Psoas muscle (tissue), 8 donors: ENCODE measurements around the gene HM13. TPM values are rescaled to one million over a fixed set of nuclear protein-coding genes. Genes with fewer than 3 reads are reported as not detected.
"Not testable (repeated sequence)": the region's sequence is repeated elsewhere in the genome, so short reads cannot be mapped to it uniquely, and the experiment has no call there.

ENCODE experiments used
- ATAC-seq, 4 donors: fragments of 200-7000 bp; cut with Tn5 transposase; one replicate each; pipeline ENCODE4 v1.9.1; 2020; ENCODE audit warnings: moderate library complexity in 3 of 4, mild to moderate bottlenecking in 2 of 4
- DNase-seq, 2 donors: peaks; one replicate each; pipeline ENCODE4 v3.0.0-alpha.2; 2020
- H3K27ac ChIP-seq: fragments of 200-600 bp; one replicate; pipeline ENCODE4 v1.8.0; 2022
- H3K27me3 ChIP-seq, 3 donors: fragments of 200-600 bp in 1 of 3; one replicate each; pipeline versions ENCODE4 v1.6.1 to v1.8.0; 2013 to 2022; ENCODE audit warnings: low read length in 2 of 3, mild to moderate bottlenecking in 2 of 3, moderate library complexity in 1 of 3; ENCODE audit not compliant: insufficient read depth in 3 of 3
- H3K36me3 ChIP-seq, 2 donors: fragments of 200-600 bp in 1 of 2; one replicate each; pipeline versions ENCODE4 v1.6.1 to v1.8.0; 2013 to 2022; ENCODE audit warnings: low read depth in 1 of 2, mild to moderate bottlenecking in 1 of 2, moderate library complexity in 1 of 2; ENCODE audit not compliant: insufficient read depth in 1 of 2
- H3K4me1 ChIP-seq: fragments of 200-600 bp; one replicate; pipeline ENCODE4 v1.8.0; 2022
- H3K4me3 ChIP-seq: fragments of 200-600 bp; one replicate; pipeline ENCODE4 v1.8.0; 2022; ENCODE audit warnings: mild to moderate bottlenecking
- H3K9me3 ChIP-seq: fragments of 200-600 bp; one replicate; pipeline ENCODE4 v1.8.0; 2022
- CTCF ChIP-seq: fragments of 200-600 bp; IDR thresholded peaks from one replicate; pipeline ENCODE4 v1.8.0; 2022; ENCODE audit warnings: antibody characterized with exemption
- WGBS, 3 donors: extraction: QIAGEN DNeasy Blood & Tissue Kit; methylation state at CpG; one replicate each; pipeline versions ENCODE4 v1.1.6 to v1.1.7; 2013; 5-methylcytosine and 5-hydroxymethylcytosine counted together
- intact Hi-C, 2 donors: fragments of 100-400 bp; cut with DNase I; formaldehyde crosslinking; loops; one replicate each; pipeline versions ENCODE4 v1.11.0 to v1.14.2; 2022
- polyA plus RNA-seq, 3 donors: library from polyadenylated mRNA; stranded (reverse); fragments of 200-250 nt; gene quantifications; one replicate each; pipeline ENCODE4 v1.2.3, GENCODE V29; 2013
- total RNA-seq, 4 donors: library from RNA; stranded (reverse); fragmentation: NEBNext Ultra II Directional in 2 of 4; extraction: Animal tissue kit (Norgen Biotek cat#: 25700) in 2 of 4; gene quantifications; one replicate each; pipeline versions ENCODE4 v1.2.1 to v1.2.4, GENCODE V29; 2021 to 2023
- donor health status: healthy with polysubstance abuse.
- donor health status: DM: no; HTN: no; CAD: no; lungs with moderate emphysema.
- donor health status: Bipolar disorder and iron deficiency.
- donor health status: healthy.
- donor health status: DM: yes; HTN: yes; CAD: no.
- donor health status: DM: no; HTN: no; CAD: no.
- donor health status: DM: no; HTN: no; CAD: no.
- donor health status: DM: yes; HTN: yes; CAD: no.

Gene HM13
- total and polyA plus RNA-seq, 7 donors, result 32.4 to 112 (median 48.4) TPM

- intact Hi-C loops, result loop anchor here in 1 of 2 donors (10.0 kb wide), 1 partner anchor 142 kb away; no protein-coding TSS in a partner anchor
- Histone ChIP-seq H3K27ac (peak overlapping the region; percentile 91), H3K4me3 (peak overlapping the region; percentile 75), H3K36me3 (peaks cover 0 to 16% of the 10 kb centered on the region in 2 donors), H3K4me1 (peaks cover 34% of the 10 kb centered on the region), H3K9me3 (no peaks in the 10 kb centered on the region), H3K27me3 (no peaks in the 10 kb centered on the region)
- peak; percentile 97 to 98 for DNase-seq
- ATAC-seq, result peak; percentile 87 to 90 (median 88)
- WGBS, 3 donors, result 1 to 2% (median 1%) methylated on average over 44 to 63 of the region's 63 CpGs
- no peak for TF ChIP-seq CTCF
Observed at GRCh38 chr20:31572701-31573554, 58.7 kb downstream of the HM13 start.

GRCh38 chr20:31573555-31574321 is 59.5 kb downstream of the HM13 start:
- 33 to 35% (median 34%) methylated on average over 19 of the region's 19 CpGs for WGBS, 3 donors
- Histone ChIP-seq H3K4me3 (peak overlapping the region; percentile 75), H3K4me1 (peaks cover 34% of the 10 kb centered on the region), H3K36me3 (peaks cover 0 to 8% of the 10 kb centered on the region in 2 donors), H3K9me3 (no peaks in the 10 kb centered on the region), H3K27ac (peak overlapping the region; percentile 91), H3K27me3 (no peaks in the 10 kb centered on the region)
- intact Hi-C loops, result loop anchor here in 1 of 2 donors (10.0 kb wide), 1 partner anchor 141 kb away; no protein-coding TSS in a partner anchor
- no peak for ATAC-seq
- no peak for TF ChIP-seq CTCF
- no peak for DNase-seq

- intact Hi-C loops, result loop anchor here in 1 of 2 donors (10.0 kb wide), 1 partner anchor 140 kb away; no protein-coding TSS in a partner anchor
Observed at GRCh38 chr20:31574986-31575385, 60.7 kb downstream of the HM13 start.

GRCh38 chr20:31576751-31577150 is 62.5 kb downstream of the HM13 start:
- 65 to 93% (median 90%) methylated on average over 2 of the region's 2 CpGs for WGBS, 3 donors
- TF ChIP-seq CTCF, result no peak

More at GRCh38 chr20:31574986-31575385, 60.7 kb downstream of the HM13 start:
- ATAC-seq, H3K4me3 ChIP-seq, H3K36me3 ChIP-seq, H3K27me3 ChIP-seq, DNase-seq, H3K27ac ChIP-seq, H3K9me3 ChIP-seq: not testable (repeated sequence)
- 87 to 96% (median 92%) methylated on average over 9 to 10 of the region's 10 CpGs for WGBS, 3 donors
- peaks cover 30% of the 10 kb centered on the region for H3K4me1 ChIP-seq

GRCh38 chr20:31577194-31577593 is 63.0 kb downstream of the HM13 start:
- Histone ChIP-seq H3K4me1 (peaks cover 10% of the 10 kb centered on the region), H3K4me3 (no peak overlapping the region), H3K27ac (no peak overlapping the region), H3K9me3 (no peaks in the 10 kb centered on the region), H3K27me3 (no peaks in the 10 kb centered on the region), H3K36me3 (no peaks in the 10 kb centered on the region)
- no peak for TF ChIP-seq CTCF
- 84 to 91% (median 86%) methylated on average over 9 of the region's 9 CpGs for WGBS, 3 donors
- no peak for DNase-seq
- intact Hi-C loops, result loop anchor here in 1 of 2 donors (10.0 kb wide), 1 partner anchor 138 kb away; no protein-coding TSS in a partner anchor
- ATAC-seq, result no peak

More at GRCh38 chr20:31576751-31577150, 62.5 kb downstream of the HM13 start:
- H3K27me3 ChIP-seq, result no peaks in the 10 kb centered on the region
- H3K27ac ChIP-seq, result no peak overlapping the region
- intact Hi-C loops, result loop anchor here in 1 of 2 donors (10.0 kb wide), 1 partner anchor 138 kb away; no protein-coding TSS in a partner anchor
- no peaks in the 10 kb centered on the region for H3K9me3 ChIP-seq
- H3K4me1 ChIP-seq, result peaks cover 14% of the 10 kb centered on the region
- DNase-seq (no peak), ATAC-seq (no peak)
- H3K4me3 ChIP-seq, result no peak overlapping the region
- no peaks in the 10 kb centered on the region for H3K36me3 ChIP-seq
